ENCODE measurements around the gene LMNTD1. TPM values are rescaled to one million over a fixed set of nuclear protein-coding genes. Genes with fewer than 3 reads are reported as not detected.

LMNTD1 gene
- total RNA-seq (2014; rRNA removed; shearing (Covaris generic)), result 0.30 TPM in 1 of 2 replicates, not detected in the other

GRCh38 chr12:25553098-25553497 lies at the start of gene LMNTD1:
Gene LMNTD1, minus strand, starts transcription at chr12:25553283. Its CDS starts 324 bp downstream, at chr12:25552959.

Small RNAs within 50 kb of the gene (small RNA-seq; reads per million reads assigned to genes)
- not detected for gene TUBB4BP1

All from A375 (cell line).